Kidney (tissue), 14 donors: ENCODE results near the gene FHL2. TPM values are rescaled to one million over a fixed set of nuclear protein-coding genes. Genes with fewer than 3 reads are reported as not detected.

Experiments
- DNase-seq, 5 donors: peaks; one replicate each; pipeline ENCODE4 v3.0.0-alpha.2; 2013 to 2020
- FAIRE-seq: peaks from 2 replicates; lab custom pipeline; 2012; peaks lifted over from hg19 to GRCh38; lab: Jason Lieb, UNC
- H3K27ac ChIP-seq, 2 donors: one replicate each; pipeline ENCODE4 v1.7.0; 2013; ENCODE audit warnings: low read depth in 2 of 2, low read length in 2 of 2, inconsistent platforms in 1 of 2
- H3K27me3 ChIP-seq: one replicate; pipeline ENCODE4 v1.7.1; 2013; ENCODE audit warnings: low read length, inconsistent platforms; ENCODE audit not compliant: control insufficient read depth, insufficient read depth
- H3K36me3 ChIP-seq, 3 donors: one replicate each; pipeline versions ENCODE4 v1.7.0 to v1.7.1; 2013; ENCODE audit warnings: low read length in 3 of 3, control low read depth in 1 of 3, inconsistent platforms in 1 of 3; ENCODE audit not compliant: insufficient read depth in 3 of 3, control insufficient read depth in 2 of 3
- H3K4me1 ChIP-seq, 3 donors: one replicate each; pipeline versions ENCODE4 v1.7.0 to v1.7.1; 2013; ENCODE audit warnings: low read length in 3 of 3, inconsistent platforms in 1 of 3, low read depth in 1 of 3; ENCODE audit not compliant: control insufficient read depth in 2 of 3, insufficient read depth in 2 of 3
- H3K4me3 ChIP-seq, 3 donors: one replicate each; pipeline versions ENCODE4 v1.7.0 to v1.8.1; 2013; ENCODE audit warnings: low read length in 3 of 3, control low read depth in 1 of 3, inconsistent platforms in 1 of 3
- H3K9ac ChIP-seq, 3 donors: one replicate each; pipeline versions ENCODE4 v1.7.0 to v1.7.1; 2013; ENCODE audit warnings: low read length in 3 of 3, control low read depth in 1 of 3, inconsistent platforms in 1 of 3
- H3K9me3 ChIP-seq, 3 donors: one replicate each; pipeline versions ENCODE4 v1.7.0 to v1.7.1; 2013; ENCODE audit warnings: low read length in 3 of 3, control low read depth in 1 of 3, inconsistent platforms in 1 of 3; ENCODE audit not compliant: control insufficient read depth in 2 of 3, insufficient read depth in 1 of 3
- intact Hi-C: fragments of 100-400 bp; cut with DNase I; formaldehyde crosslinking; loops from one replicate; pipeline ENCODE4 v1.11.1; 2022
- polyA plus RNA-seq: library from polyadenylated mRNA; stranded (reverse); fragments of 350-450 nt; fragmentation: Illumina TruSeq; extraction: RNeasy Lipid Tissue Mini Kit (QIAGEN cat#74804); gene quantifications from one replicate; pipeline ENCODE4 v1.2.3, GENCODE V29; 2014; ENCODE audit warnings: low read depth, low replicate concordance; ENCODE audit not compliant: insufficient read depth
- total RNA-seq: library from RNA; stranded (reverse); fragmentation: NEBNext Ultra II Directional; extraction: Animal tissue kit (Norgen Biotek cat#: 25700); gene quantifications from one replicate; pipeline ENCODE4 v1.2.1, GENCODE V29; 2021
- TF ChIP-seq, protein P1 (sequence below): IDR thresholded peaks from 3 replicates; pipeline ENCODE4 v1.5.1; 2012; ENCODE audit warnings: mild to moderate bottlenecking, moderate library complexity, borderline replicate concordance; ENCODE audit not compliant: insufficient read depth; ENCODE audit errors: extremely low read depth
- donor health status: control.
- donor health status: control.
- donor health status: control.
- donor health status: control.
- donor health status: control.
- donor health status: DM: yes; HTN: yes; CAD: no.
- donor health status: Normal renal cell carcinoma (clear cell type).

Gene FHL2
- total and polyA plus RNA-seq, 2 donors from 2014 or later, result 23.4 to 75.9 TPM

DNA sequence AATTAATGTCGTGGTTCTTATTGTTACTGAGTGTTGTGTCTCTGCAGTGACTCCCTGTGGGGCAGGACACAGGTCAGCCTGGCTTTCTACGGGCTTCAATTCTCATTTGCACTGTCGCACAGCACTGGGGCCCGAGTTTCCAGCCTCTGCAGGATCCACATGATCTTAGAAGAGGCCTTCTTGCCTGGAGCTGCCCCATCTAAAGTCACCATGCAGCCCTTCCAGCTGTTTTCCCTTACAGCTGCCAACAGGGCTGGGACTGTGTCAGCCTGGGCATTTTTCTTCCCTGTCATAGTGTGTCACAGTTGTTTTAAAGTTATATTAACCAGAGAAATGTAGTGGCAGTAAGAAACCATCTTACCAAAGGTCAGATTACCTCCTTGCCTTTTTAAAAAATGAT, 27.0 kb downstream of the FHL2 start:
- Histone ChIP-seq H3K36me3 (no peaks in the 10 kb centered on the region), H3K9ac (no peak overlapping the region), H3K4me3 (no peak overlapping the region), H3K27me3 (no peaks in the 10 kb centered on the region), H3K4me1 (peaks cover 0 to 10% (median 0%) of the 10 kb centered on the region in 3 donors), H3K27ac (no peak overlapping the region), H3K9me3 (no peaks in the 10 kb centered on the region)
- no peak for FAIRE-seq
- DNase-seq, result no peak
- TF ChIP-seq, protein P1, sequence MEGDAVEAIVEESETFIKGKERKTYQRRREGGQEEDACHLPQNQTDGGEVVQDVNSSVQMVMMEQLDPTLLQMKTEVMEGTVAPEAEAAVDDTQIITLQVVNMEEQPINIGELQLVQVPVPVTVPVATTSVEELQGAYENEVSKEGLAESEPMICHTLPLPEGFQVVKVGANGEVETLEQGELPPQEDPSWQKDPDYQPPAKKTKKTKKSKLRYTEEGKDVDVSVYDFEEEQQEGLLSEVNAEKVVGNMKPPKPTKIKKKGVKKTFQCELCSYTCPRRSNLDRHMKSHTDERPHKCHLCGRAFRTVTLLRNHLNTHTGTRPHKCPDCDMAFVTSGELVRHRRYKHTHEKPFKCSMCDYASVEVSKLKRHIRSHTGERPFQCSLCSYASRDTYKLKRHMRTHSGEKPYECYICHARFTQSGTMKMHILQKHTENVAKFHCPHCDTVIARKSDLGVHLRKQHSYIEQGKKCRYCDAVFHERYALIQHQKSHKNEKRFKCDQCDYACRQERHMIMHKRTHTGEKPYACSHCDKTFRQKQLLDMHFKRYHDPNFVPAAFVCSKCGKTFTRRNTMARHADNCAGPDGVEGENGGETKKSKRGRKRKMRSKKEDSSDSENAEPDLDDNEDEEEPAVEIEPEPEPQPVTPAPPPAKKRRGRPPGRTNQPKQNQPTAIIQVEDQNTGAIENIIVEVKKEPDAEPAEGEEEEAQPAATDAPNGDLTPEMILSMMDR, result no peak
- intact Hi-C loops, result loop anchor here (5.0 kb wide), 1 partner anchor 150 kb away; no protein-coding TSS in a partner anchor

DNA sequence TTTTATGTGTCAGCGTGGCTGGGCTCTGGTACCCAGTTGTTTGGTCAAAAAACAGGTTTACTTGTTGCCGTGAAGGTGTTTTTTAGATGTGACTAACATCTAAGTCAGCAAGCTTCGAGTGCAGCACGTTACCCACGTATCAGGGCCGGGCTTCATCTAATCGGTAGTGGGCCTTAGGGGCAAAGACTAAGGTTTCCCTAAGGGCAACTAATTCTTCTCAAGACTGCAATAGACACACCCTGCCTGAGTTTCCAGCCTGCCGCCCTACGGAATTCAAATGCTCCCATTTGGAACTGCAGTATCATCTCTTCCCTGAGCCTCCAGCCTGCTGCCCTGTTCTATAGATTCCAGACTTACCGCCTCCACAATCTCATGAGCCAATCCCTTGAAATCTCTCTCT, 27.7 kb downstream of the FHL2 start:
- no peak overlapping the region for H3K27ac ChIP-seq
- DNase-seq (no peak), FAIRE-seq (no peak)
- no peak overlapping the region for H3K9ac ChIP-seq
- H3K36me3 ChIP-seq, result no peaks in the 10 kb centered on the region
- no peaks in the 10 kb centered on the region for H3K9me3 ChIP-seq
- H3K4me3 ChIP-seq, result no peak overlapping the region
- no peaks in the 10 kb centered on the region for H3K27me3 ChIP-seq
- peaks cover 0 to 9% (median 0%) of the 10 kb centered on the region in 3 donors for H3K4me1 ChIP-seq
- TF ChIP-seq, protein P1, result no peak
- intact Hi-C loops, result loop anchor here (5.0 kb wide), 1 partner anchor 151 kb away; no protein-coding TSS in a partner anchor

DNA sequence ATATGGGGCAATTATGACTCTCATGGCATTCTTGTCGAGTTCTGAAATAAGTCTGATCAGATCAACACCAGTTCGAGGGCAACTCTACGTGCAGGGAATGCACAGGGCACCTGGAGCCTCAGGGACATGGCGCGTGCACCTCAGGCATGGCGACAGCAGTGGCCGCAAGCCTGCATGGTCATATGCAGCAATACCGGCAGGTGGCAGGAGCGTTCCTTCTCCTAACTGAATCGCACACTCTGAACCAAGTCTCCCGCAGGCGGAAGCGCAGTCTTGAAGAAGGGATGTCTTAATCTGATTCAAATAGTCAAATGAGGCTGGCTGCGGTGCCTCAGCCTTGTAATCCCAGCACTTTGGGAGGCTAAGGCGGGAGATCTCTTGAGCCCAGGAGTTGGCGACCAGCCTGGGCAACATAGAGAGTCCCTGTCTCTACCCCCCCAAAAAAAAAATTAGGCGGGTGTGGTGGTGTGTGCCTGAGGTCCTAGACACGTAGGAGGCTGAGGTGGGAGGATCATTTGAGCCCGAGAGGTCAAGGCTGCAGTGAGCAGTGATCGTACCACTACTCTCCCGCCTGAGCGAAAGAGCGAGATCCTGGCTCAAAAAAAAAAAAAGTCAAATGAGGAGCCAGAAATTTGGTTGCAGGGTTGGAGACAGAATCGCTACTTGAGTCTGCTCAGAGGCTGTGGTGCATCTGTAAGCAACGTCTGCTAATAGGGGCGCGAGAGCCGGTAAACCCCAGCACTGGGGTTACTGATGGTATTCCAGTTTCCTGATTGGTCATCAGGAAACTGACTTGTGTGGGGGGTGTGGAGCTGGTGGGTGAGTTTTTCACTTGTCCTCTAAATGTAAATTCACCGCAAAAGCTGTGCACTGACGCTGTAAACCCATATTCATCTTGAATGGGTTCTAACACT, 28.8 kb downstream of the FHL2 start:
- H3K4me3 ChIP-seq, result no peak overlapping the region
- FAIRE-seq (no peak), DNase-seq (peak; percentile 90 to 94 (median 91))
- H3K9me3 ChIP-seq, result no peaks in the 10 kb centered on the region
- TF ChIP-seq, protein P1, result peak; percentile 95
- H3K36me3 ChIP-seq, result peaks cover 0 to under 1% (median 0%) of the 10 kb centered on the region in 3 donors
- intact Hi-C loops, result loop anchor here (5.0 kb wide), 1 partner anchor 152 kb away; no protein-coding TSS in a partner anchor
- no peak overlapping the region for H3K27ac ChIP-seq
- no peak overlapping the region for H3K9ac ChIP-seq
- peaks cover 0 to 6% (median 0%) of the 10 kb centered on the region in 3 donors for H3K4me1 ChIP-seq
- H3K27me3 ChIP-seq, result no peaks in the 10 kb centered on the region
